ENCODE data around the gene HSDL1. TPM values are rescaled to one million over a fixed set of nuclear protein-coding genes. Genes with fewer than 3 reads are reported as not detected.

The HSDL1 gene
- total and polyA plus RNA-seq, 10 of the 15 experiments (the other 5 are each of a cell fraction or from before 2014, with no cell fraction given), result 2.0 to 13.4 (median 5.6) TPM

DNA sequence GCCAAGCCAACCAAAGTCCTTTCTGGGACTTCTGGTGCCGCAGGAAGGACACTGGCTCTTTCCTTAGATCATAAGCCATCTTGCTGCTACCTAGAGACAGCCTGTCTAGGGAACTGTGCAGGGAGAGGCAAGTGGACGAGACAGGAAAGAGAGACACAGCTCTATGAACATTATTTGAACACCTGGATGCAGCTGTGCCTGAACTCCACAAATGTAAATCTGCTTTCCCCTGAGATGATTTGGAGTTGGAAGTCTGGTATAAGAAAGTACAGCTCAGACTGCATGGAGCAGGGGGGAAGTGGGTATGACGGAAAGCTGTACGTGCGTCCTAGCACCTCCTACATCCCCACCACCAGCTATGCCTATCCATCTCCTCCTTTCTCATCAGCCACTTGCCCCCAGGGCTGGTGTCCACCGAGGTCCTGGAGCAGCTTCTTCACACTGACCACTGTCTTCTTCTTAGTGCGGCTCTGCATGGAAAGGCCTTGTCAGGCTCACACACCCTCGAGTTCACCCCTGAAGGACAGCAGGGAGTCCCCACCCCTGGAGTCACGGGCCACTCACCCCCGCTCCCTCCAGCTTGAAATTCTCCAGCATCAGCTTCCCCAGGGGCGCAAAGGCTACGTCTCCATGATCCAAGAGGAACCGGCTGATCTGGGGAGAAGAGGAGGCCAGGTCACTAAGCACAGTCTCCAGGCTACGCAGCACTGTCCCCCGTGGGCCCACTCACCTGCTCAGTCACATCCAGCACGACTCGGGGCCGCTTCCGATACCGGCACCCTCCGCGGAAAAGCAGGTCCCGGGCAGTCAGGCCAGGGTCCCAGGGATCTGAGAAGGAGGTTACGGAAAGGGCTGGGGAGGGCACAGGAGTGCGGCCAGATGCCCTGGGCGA is 37.9 kb upstream of the HSDL1 start:
- WGBS (ENCODE audit: insufficient coverage, insufficient replicate concordance, low lambda C conversion rate, missing lambda C conversion rate), result 94% methylated on average over 24 of the region's 26 CpGs
- CTCF ChIA-PET, result no interaction called here
- TF ChIP-seq FOS (IDR thresholded peaks at IDR 0.05; ENCODE audit: borderline replicate concordance, extremely low read depth, insufficient read length) (no peak), CHD4 (IDR thresholded peaks at IDR 0.05) (no peak), CBX3 (IDR thresholded peaks at IDR 0.05; ENCODE audit: borderline replicate concordance, low read depth) (no peak), HDAC2 (IDR thresholded peaks at IDR 0.05) (no peak), CHD1 (IDR thresholded peaks at IDR 0.05; ENCODE audit: low read depth, low read length) (no peak), KAT2A (conservative IDR thresholded peaks at IDR 0.05; ENCODE audit: control insufficient read depth, low read depth, low read length) (no peak), BHLHE40 (IDR thresholded peaks at IDR 0.05; ENCODE audit: borderline replicate concordance in 1 of 2, low read depth in 2 of 2, low read length in 1 of 2) (no peak), ZNF217 (IDR thresholded peaks at IDR 0.05) (no peak), PML (IDR thresholded peaks at IDR 0.05; ENCODE audit: low read length) (no peak), RAD51 (IDR thresholded peaks at IDR 0.05) (no peak), BCL11A (IDR thresholded peaks at IDR 0.05; ENCODE audit: low read depth, low read length) (no peak)
- TF ChIP-seq, protein P1, sequence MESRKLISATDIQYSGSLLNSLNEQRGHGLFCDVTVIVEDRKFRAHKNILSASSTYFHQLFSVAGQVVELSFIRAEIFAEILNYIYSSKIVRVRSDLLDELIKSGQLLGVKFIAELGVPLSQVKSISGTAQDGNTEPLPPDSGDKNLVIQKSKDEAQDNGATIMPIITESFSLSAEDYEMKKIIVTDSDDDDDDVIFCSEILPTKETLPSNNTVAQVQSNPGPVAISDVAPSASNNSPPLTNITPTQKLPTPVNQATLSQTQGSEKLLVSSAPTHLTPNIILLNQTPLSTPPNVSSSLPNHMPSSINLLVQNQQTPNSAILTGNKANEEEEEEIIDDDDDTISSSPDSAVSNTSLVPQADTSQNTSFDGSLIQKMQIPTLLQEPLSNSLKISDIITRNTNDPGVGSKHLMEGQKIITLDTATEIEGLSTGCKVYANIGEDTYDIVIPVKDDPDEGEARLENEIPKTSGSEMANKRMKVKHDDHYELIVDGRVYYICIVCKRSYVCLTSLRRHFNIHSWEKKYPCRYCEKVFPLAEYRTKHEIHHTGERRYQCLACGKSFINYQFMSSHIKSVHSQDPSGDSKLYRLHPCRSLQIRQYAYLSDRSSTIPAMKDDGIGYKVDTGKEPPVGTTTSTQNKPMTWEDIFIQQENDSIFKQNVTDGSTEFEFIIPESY (IDR thresholded peaks at IDR 0.05), result no peak
- TF ChIP-seq, protein P2, sequence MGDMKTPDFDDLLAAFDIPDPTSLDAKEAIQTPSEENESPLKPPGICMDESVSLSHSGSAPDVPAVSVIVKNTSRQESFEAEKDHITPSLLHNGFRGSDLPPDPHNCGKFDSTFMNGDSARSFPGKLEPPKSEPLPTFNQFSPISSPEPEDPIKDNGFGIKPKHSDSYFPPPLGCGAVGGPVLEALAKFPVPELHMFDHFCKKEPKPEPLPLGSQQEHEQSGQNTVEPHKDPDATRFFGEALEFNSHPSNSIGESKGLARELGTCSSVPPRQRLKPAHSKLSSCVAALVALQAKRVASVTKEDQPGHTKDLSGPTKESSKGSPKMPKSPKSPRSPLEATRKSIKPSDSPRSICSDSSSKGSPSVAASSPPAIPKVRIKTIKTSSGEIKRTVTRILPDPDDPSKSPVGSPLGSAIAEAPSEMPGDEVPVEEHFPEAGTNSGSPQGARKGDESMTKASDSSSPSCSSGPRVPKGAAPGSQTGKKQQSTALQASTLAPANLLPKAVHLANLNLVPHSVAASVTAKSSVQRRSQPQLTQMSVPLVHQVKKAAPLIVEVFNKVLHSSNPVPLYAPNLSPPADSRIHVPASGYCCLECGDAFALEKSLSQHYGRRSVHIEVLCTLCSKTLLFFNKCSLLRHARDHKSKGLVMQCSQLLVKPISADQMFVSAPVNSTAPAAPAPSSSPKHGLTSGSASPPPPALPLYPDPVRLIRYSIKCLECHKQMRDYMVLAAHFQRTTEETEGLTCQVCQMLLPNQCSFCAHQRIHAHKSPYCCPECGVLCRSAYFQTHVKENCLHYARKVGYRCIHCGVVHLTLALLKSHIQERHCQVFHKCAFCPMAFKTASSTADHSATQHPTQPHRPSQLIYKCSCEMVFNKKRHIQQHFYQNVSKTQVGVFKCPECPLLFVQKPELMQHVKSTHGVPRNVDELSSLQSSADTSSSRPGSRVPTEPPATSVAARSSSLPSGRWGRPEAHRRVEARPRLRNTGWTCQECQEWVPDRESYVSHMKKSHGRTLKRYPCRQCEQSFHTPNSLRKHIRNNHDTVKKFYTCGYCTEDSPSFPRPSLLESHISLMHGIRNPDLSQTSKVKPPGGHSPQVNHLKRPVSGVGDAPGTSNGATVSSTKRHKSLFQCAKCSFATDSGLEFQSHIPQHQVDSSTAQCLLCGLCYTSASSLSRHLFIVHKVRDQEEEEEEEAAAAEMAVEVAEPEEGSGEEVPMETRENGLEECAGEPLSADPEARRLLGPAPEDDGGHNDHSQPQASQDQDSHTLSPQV (IDR thresholded peaks at IDR 0.05), result no peak
- TF ChIP-seq, protein P3, sequence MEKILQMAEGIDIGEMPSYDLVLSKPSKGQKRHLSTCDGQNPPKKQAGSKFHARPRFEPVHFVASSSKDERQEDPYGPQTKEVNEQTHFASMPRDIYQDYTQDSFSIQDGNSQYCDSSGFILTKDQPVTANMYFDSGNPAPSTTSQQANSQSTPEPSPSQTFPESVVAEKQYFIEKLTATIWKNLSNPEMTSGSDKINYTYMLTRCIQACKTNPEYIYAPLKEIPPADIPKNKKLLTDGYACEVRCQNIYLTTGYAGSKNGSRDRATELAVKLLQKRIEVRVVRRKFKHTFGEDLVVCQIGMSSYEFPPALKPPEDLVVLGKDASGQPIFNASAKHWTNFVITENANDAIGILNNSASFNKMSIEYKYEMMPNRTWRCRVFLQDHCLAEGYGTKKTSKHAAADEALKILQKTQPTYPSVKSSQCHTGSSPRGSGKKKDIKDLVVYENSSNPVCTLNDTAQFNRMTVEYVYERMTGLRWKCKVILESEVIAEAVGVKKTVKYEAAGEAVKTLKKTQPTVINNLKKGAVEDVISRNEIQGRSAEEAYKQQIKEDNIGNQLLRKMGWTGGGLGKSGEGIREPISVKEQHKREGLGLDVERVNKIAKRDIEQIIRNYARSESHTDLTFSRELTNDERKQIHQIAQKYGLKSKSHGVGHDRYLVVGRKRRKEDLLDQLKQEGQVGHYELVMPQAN (conservative IDR thresholded peaks at IDR 0.05), result no peak
- TF ChIP-seq, protein P4, sequence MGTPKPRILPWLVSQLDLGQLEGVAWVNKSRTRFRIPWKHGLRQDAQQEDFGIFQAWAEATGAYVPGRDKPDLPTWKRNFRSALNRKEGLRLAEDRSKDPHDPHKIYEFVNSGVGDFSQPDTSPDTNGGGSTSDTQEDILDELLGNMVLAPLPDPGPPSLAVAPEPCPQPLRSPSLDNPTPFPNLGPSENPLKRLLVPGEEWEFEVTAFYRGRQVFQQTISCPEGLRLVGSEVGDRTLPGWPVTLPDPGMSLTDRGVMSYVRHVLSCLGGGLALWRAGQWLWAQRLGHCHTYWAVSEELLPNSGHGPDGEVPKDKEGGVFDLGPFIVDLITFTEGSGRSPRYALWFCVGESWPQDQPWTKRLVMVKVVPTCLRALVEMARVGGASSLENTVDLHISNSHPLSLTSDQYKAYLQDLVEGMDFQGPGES (IDR thresholded peaks at IDR 0.05), result no peak

More for the DNA sequence above, 37.9 kb upstream of the HSDL1 start:
- no peak for FAIRE-seq
- Histone ChIP-seq H3K27me3 (replicated peaks in 1 of 2; ENCODE audit: control insufficient read depth in 2 of 2, insufficient read depth in 2 of 2, low read length in 1 of 2) (no peaks in the 10 kb centered on the region), H3K4me2 (ENCODE audit: control insufficient read depth, insufficient read depth) (no peak overlapping the region), H3K27ac (ENCODE audit: control insufficient read depth, insufficient read depth) (no peak overlapping the region), H3K9me3 (replicated peaks; ENCODE audit: control insufficient read depth, insufficient read depth, low read length) (no peaks in the 10 kb centered on the region), H3K4me3 (no peak overlapping the region), H3K4me1 (ENCODE audit: control insufficient read depth, insufficient read depth, low read length) (no peaks in the 10 kb centered on the region), H3K79me2 (ENCODE audit: control insufficient read depth, insufficient read depth, low read length) (peaks cover 17% of the 10 kb centered on the region), H4K20me1 (ENCODE audit: control insufficient read depth, insufficient read depth) (no peaks in the 10 kb centered on the region), H3K36me3 (ENCODE audit: control insufficient read depth in 2 of 2, insufficient read depth in 2 of 2, low read length in 1 of 2) (peaks cover 3 to 23% of the 10 kb centered on the region in 2 experiments; a peak in 3 of 4 replicates), H3K9ac (ENCODE audit: control insufficient read depth, insufficient read depth, low read length) (no peak overlapping the region), H2AFZ (ENCODE audit: control insufficient read depth, low read depth, low read length) (no peak overlapping the region)
- in situ Hi-C loops (cut with MboI), result loop anchor here (5.0 kb wide), 1 partner anchor 226 kb away; no protein-coding TSS in a partner anchor
- SMC1A ChIA-PET (ENCODE audit: uncharacterized antibody, unreplicated experiment), result no interaction called here
- POLR2A ChIA-PET, result no interaction called here
- RAD21 ChIA-PET (ENCODE audit: unreplicated experiment), result no interaction called here
- ATAC-seq, result no peak
- intact Hi-C loops (cut with micrococcal nuclease; ENCODE audit: unreplicated experiment), result no loop called here
- DNase-seq (ENCODE audit: low read depth, low spot score), result no peak
- no TSS peak for BruUV-seq (replicated peaks)
